IPS-11a (cell line): Measurements from ENCODE around the gene TMEM184B.
"Not testable (repeated sequence)": the region's sequence is repeated elsewhere in the genome, so short reads cannot be mapped to it uniquely, and the experiment has no call there.

Experiments
- H3K4me3 ChIP-seq: one replicate; pipeline ENCODE4 v1.5.1; 2013; ENCODE audit warnings: low read depth, low read length, control low read depth

Gene TMEM184B

GRCh38 chr22:38186429-38186828 is 86.4 kb downstream of the TMEM184B start:
- H3K4me3 ChIP-seq: no peak overlapping the region

GRCh38 chr22:38184788-38185187 is 88.0 kb downstream of the TMEM184B start:
- H3K4me3 ChIP-seq: no peak overlapping the region

DNA sequence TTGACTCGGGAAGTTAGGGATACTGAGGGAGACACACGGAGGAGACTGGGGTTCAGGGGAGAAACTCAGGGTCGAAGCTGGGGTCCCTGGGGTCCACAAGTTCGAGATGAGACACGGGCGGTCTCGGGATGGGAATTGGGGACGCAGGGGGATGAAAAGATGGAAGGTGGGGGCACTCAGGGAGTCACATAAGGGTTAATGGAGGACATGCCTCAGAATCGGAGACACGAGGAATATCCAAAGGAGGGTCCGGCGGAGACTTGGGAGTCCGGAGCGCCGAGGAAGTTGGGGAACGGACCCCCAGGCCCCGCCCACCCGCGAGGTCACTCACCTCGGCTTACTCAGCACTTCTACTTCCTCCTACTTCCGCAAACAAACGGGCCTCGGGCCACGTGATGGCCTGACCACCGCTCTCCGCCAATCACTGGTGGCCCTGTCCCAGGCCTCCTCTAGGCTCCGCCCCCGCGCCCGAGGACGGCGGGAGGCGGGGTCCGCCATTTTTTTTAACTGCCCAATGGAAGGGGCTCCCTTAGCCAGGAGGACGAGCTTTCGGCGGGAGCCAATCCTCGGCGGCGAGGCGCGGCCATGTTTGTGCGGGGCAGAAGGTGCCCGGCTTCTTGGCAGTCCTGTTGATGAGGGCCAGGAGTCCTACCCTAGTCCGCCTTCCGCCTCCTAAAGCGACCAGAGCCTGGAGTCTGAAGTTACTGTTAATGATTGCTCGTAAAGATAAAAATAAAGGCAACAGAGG is 91.2 kb downstream of the TMEM184B start, which contains the start of gene PLA2G6:
TSS of gene PLA2G6 (minus strand) at position 378 of the 748 bp plus-strand sequence. CDS start 12,404 bp downstream, outside the sequence.
- peak within 1 kb of the TSS; percentile 43 for H3K4me3 ChIP-seq

DNA sequence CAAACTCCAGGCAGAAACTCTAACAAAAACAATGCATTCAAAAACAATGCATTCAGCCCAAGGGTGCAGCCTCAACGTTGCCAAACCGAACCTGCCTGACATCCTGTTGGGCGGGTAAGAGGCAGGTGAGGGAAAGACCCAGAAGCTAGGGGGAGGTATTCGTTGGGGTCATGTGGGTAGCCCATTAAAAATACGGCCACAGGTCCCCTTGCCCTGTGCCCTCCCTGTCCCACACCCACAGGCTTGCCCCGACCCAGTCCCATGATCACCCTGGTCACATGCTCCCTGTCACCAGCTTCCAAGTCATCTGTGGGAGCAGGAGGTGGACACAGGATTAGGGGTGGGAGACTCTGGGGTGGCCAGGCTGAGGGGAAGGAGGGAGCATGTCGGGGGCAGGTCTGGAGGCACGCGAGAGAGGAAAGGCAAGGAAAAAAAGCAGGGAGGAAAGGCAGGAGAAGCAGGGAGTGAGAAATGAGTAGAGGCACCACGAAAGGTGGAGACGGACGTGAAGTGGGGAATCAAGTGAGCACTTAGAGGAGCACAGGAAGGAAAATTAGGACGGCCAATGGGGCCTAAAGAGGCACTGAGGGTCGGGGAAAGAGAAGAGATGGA is 91.9 kb downstream of the TMEM184B start:
- peak overlapping the region; percentile 43 for H3K4me3 ChIP-seq

- H3K4me3 ChIP-seq: not testable (repeated sequence)
These were observed 94.2 kb downstream of the TMEM184B start for GRCh38 chr22:38178605-38178937.

- H3K4me3 ChIP-seq: no peak overlapping the region
These were observed 94.7 kb downstream of the TMEM184B start for GRCh38 chr22:38177926-38178604.

GRCh38 chr22:38177571-38177925 is 95.3 kb downstream of the TMEM184B start:
- not testable (repeated sequence) for H3K4me3 ChIP-seq

- H3K4me3 ChIP-seq: no peak overlapping the region
These were observed 95.8 kb downstream of the TMEM184B start for GRCh38 chr22:38177044-38177443.

GRCh38 chr22:38176170-38176741 is 96.6 kb downstream of the TMEM184B start:
- no peak overlapping the region for H3K4me3 ChIP-seq

GRCh38 chr22:38175206-38176118 is 97.3 kb downstream of the TMEM184B start:
- H3K4me3 ChIP-seq: no peak overlapping the region

DNA sequence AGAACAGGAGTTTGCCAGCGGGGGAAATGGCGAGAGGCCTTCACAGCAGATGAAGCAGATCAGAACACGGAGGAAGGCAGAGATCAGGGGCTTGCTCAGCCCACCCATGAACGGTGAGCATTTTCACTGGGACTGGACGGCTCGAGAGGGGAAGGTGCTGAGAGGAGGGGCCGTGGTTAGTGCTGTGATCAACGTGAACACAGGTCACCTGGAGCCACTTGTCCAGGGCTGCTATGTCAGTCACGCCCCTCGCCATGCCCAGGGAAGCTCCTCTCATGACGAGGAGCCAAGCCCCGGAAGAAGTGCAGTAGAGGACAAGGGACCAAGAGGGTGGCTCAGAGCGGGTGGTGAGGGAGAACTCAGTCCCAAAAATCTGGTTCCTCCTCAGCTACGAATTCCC is 98.2 kb downstream of the TMEM184B start:
- no peak overlapping the region for H3K4me3 ChIP-seq

- H3K4me3 ChIP-seq: no peak overlapping the region
These were observed 99.2 kb downstream of the TMEM184B start for GRCh38 chr22:38173641-38173906.

GRCh38 chr22:38172832-38173640 is 99.8 kb downstream of the TMEM184B start:
- no peak overlapping the region for H3K4me3 ChIP-seq

DNA sequence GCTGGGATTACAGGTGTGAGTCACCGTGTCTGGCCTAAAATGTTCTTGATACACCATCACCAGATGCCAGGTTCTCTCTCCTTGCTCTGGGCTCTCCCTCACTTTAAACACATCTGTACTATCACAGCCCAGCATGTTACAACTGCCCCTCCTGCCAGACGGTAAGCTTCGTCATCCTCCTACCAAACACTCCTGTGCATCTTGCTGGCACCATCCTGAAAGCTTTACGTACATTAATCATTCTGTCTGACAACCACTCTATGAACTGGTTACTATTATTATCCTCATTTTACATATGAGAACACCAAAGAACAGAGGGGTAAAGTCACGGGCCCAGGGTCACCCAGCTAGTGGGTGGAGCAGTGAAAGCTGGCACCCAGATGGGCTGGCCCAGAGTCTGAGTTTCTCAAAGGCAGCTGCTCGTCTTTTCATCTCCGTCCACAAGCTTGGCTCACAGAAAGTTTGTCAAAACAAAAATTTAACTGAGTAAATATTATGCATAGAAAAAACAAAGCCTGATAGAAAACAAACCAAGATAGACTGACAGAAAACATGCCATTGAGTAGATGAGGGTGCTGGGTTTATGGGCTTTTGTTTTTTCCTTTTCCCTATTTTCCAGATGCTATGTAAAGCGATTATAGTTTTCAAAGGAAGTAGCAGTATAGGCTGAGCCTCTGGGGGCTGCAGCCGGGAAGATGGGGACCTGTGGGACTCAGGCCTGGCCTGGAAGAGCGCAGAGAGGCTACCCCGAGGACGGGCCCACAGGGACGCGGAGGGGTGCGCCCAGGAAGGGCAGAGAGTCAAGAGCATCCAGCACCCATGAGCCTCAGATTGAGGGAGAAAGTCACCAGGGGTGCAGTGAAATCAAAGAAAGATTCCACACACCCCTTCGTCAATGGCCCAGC is 100.6 kb downstream of the TMEM184B start:
- H3K4me3 ChIP-seq: no peak overlapping the region

DNA sequence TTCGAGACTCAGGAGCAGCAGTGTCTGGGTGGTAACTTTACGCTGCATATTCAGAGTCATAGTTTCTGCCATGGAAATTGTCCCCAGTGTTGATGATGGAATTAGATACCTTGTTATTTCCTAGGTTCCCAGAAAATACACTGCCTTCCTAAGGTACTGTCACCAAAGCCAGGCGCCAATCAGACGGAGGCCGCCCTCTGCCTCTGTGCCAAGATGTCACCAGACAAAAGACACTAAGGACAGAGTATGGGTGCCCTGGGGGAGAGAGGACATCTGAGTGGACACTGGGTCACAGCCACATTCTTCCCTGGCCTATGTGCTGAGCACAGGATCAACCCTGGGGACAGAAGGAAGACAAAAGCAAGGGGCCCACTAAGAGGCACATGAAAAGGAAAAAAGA is 102.3 kb downstream of the TMEM184B start:
- H3K4me3 ChIP-seq: no peak overlapping the region
